GM12864 (cell line): ENCODE results near the gene RHOBTB3.

Experiments
- DNase-seq: peaks from one replicate; pipeline ENCODE4 v3.0.0-alpha.2; 2011; ENCODE audit warnings: low read depth
- H3K4me3 ChIP-seq: 2 replicates; pipeline ENCODE4 v1.5.1; 2011; ENCODE audit warnings: mild to moderate bottlenecking, low read depth, low read length, control low read depth
- TF ChIP-seq, protein P1 (sequence below): IDR thresholded peaks from 2 replicates; pipeline ENCODE4 v1.5.1; 2011; ENCODE audit warnings: low read depth, mild to moderate bottlenecking, moderate library complexity, low read length, control low read depth, inconsistent platforms; ENCODE audit errors: missing control alignments

The RHOBTB3 gene

GRCh38 chr5:95794070-95794516 is 63.0 kb downstream of the RHOBTB3 start:
- H3K4me3 ChIP-seq = no peak overlapping the region
- TF ChIP-seq, protein P1, sequence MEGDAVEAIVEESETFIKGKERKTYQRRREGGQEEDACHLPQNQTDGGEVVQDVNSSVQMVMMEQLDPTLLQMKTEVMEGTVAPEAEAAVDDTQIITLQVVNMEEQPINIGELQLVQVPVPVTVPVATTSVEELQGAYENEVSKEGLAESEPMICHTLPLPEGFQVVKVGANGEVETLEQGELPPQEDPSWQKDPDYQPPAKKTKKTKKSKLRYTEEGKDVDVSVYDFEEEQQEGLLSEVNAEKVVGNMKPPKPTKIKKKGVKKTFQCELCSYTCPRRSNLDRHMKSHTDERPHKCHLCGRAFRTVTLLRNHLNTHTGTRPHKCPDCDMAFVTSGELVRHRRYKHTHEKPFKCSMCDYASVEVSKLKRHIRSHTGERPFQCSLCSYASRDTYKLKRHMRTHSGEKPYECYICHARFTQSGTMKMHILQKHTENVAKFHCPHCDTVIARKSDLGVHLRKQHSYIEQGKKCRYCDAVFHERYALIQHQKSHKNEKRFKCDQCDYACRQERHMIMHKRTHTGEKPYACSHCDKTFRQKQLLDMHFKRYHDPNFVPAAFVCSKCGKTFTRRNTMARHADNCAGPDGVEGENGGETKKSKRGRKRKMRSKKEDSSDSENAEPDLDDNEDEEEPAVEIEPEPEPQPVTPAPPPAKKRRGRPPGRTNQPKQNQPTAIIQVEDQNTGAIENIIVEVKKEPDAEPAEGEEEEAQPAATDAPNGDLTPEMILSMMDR = no peak
- DNase-seq = no peak

GRCh38 chr5:95797301-95797700 is 66.2 kb downstream of the RHOBTB3 start:
- H3K4me3 ChIP-seq = no peak overlapping the region
- TF ChIP-seq, protein P1 = no peak
- no peak for DNase-seq

GRCh38 chr5:95798048-95798447 is 66.9 kb downstream of the RHOBTB3 start:
- TF ChIP-seq, protein P1 = no peak
- DNase-seq = no peak
- H3K4me3 ChIP-seq = no peak overlapping the region

GRCh38 chr5:95798545-95798944 is 67.4 kb downstream of the RHOBTB3 start:
- TF ChIP-seq, protein P1 = no peak
- no peak overlapping the region for H3K4me3 ChIP-seq
- DNase-seq = no peak

GRCh38 chr5:95799191-95799835 is 68.2 kb downstream of the RHOBTB3 start:
- TF ChIP-seq, protein P1 = no peak
- no peak for DNase-seq
- no peak overlapping the region for H3K4me3 ChIP-seq

DNA sequence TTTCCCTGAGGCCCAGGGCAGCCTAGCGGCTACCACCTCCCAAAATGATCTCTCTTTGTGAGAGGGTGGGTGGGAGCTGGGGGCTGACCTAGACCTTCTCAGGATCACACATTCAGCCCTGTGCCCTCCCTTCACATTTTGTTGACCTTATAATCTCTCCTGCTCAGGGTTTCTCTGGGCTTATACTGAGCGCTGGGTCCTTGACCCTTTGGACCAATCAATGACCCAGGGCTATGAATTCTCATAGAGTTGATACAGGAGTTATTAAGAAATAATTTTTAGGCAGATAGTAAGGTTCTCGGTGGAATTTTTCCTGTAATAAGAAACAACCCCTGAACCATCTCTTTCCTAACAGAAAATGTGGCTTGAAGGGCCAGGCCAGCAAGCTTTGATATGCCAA is 69.4 kb downstream of the RHOBTB3 start:
- H3K4me3 ChIP-seq = no peak overlapping the region
- TF ChIP-seq, protein P1 = no peak
- no peak for DNase-seq

- no peak for DNase-seq
Observed at GRCh38 chr5:95801532-95801931, 70.4 kb downstream of the RHOBTB3 start.

More at GRCh38 chr5:95801532-95801931, 70.4 kb downstream of the RHOBTB3 start:
- H3K4me3 ChIP-seq = no peak overlapping the region
- TF ChIP-seq, protein P1 = no peak
